Activated T-helper 17 cell treated with anti-CD3 and anti-CD28 coated beads, Interleukin-2, amount 50 U/mL, for 72 hours (primary cell): Measurements from ENCODE around the gene SHISAL2A. TPM values are rescaled to one million over a fixed set of nuclear protein-coding genes. Genes with fewer than 3 reads are reported as not detected.
A peak's percentile ranks its signal among the peaks of the same experiment; 100 is the strongest.

Experiments
- ATAC-seq: fragments of 150-1000 bp; cut with Tn5 transposase; replicated peaks from 2 replicates; pipeline ENCODE4 v1.10.0; 2021; ENCODE audit warnings: mild to moderate bottlenecking, moderate library complexity
- H3K27ac Mint-ChIP-seq: one replicate; pipeline ENCODE4 v1.8.0; 2022; ENCODE audit warnings: mixed read lengths
- H3K27me3 Mint-ChIP-seq: one replicate; pipeline ENCODE4 v1.8.0; 2022; ENCODE audit warnings: mixed read lengths
- H3K36me3 Mint-ChIP-seq: one replicate; pipeline ENCODE4 v1.8.0; 2022; ENCODE audit warnings: low read depth, mild to moderate bottlenecking, mixed read lengths
- H3K4me1 Mint-ChIP-seq: one replicate; pipeline ENCODE4 v1.8.0; 2022; ENCODE audit warnings: mixed read lengths
- H3K4me3 Mint-ChIP-seq: one replicate; pipeline ENCODE4 v1.8.0; 2022; ENCODE audit warnings: mild to moderate bottlenecking, mixed read lengths
- H3K9me3 Mint-ChIP-seq: one replicate; pipeline ENCODE4 v1.8.0; 2022; ENCODE audit warnings: mixed read lengths
- total RNA-seq, 2 donors: library from RNA; stranded (reverse); gene quantifications; one replicate each; pipeline ENCODE4 v1.2.3, GENCODE V29; 2022

SHISAL2A gene
- total RNA-seq: 1 to 10 TPM; 7.1 to 8.9 TPM

- Mint-ChIP-seq H3K4me1 (peaks cover 30% of the 10 kb centered on the region), H3K27ac (peak within 1 kb of the TSS; percentile 86), H3K9me3 (no peaks in the 10 kb centered on the region), H3K36me3 (peaks cover 7% of the 10 kb centered on the region), H3K27me3 (no peaks in the 10 kb centered on the region), H3K4me3 (peak within 1 kb of the TSS; percentile 78)
- ATAC-seq: peak; percentile 33
Measured at GRCh38 chr1:52632732-52633290, at the start of gene SHISAL2A. SHISAL2A (plus strand) TSS chr1:52633168; CDS start chr1:52633494, 326 bp downstream.

DNA sequence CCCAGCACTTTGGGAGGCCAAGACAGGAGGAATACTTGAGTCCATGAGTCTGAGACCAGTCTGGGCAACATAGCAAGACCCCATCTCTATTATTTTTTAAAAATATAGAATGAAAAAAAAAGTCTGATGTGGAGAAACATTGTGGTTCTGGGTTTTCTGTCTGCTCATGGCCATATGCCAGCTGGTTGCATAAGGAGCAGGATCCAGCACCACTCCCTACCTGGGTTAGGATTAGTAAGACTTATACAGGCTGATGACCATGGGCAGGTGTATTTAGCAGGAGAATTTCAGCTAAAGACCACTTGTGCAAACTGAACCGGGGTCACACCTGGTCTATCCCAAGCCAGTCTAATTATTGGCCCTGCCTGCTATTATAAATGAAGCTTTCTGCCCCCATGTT is 47.5 kb upstream of the SHISAL2A start:
- Mint-ChIP-seq H3K27me3 (no peaks in the 10 kb centered on the region), H3K4me3 (no peak overlapping the region), H3K36me3 (no peaks in the 10 kb centered on the region), H3K9me3 (no peaks in the 10 kb centered on the region), H3K27ac (no peak overlapping the region), H3K4me1 (no peaks in the 10 kb centered on the region)
- ATAC-seq: no peak

GRCh38 chr1:52588027-52588426 is 44.9 kb upstream of the SHISAL2A start:
- no peaks in the 10 kb centered on the region for H3K27me3 Mint-ChIP-seq

DNA sequence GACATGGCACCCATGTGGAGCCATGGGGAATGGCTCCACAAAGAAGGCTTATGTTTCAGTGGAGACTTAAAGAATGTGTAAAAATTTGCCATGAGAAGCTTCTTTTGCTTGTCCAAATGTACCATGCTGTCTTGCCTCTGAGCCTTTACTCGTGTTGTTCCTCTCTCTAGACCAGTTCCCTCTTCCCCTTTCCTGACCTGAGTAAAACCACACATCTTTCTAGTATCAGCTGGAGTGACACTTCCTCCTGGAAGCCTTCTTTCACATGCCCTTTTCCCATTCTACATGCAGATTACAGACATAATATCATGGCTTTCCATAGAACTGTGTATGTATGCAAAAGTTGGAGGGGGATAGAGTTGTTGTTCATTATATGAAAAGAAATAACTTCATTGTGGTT is 44.4 kb upstream of the SHISAL2A start:
- ATAC-seq: no peak
- Mint-ChIP-seq H3K27me3 (no peaks in the 10 kb centered on the region), H3K36me3 (no peaks in the 10 kb centered on the region), H3K27ac (no peak overlapping the region), H3K4me1 (no peaks in the 10 kb centered on the region), H3K9me3 (no peaks in the 10 kb centered on the region), H3K4me3 (no peak overlapping the region)

More at GRCh38 chr1:52588027-52588426, 44.9 kb upstream of the SHISAL2A start:
- no peak for ATAC-seq
- Mint-ChIP-seq H3K4me3 (no peak overlapping the region), H3K4me1 (no peaks in the 10 kb centered on the region), H3K9me3 (no peaks in the 10 kb centered on the region), H3K27ac (no peak overlapping the region), H3K36me3 (no peaks in the 10 kb centered on the region)

- Mint-ChIP-seq H3K36me3 (no peaks in the 10 kb centered on the region), H3K27ac (no peak overlapping the region), H3K9me3 (no peaks in the 10 kb centered on the region), H3K4me1 (no peaks in the 10 kb centered on the region), H3K27me3 (no peaks in the 10 kb centered on the region), H3K4me3 (no peak overlapping the region)
- no peak for ATAC-seq
Measured at GRCh38 chr1:52590266-52590665, 42.7 kb upstream of the SHISAL2A start.

DNA sequence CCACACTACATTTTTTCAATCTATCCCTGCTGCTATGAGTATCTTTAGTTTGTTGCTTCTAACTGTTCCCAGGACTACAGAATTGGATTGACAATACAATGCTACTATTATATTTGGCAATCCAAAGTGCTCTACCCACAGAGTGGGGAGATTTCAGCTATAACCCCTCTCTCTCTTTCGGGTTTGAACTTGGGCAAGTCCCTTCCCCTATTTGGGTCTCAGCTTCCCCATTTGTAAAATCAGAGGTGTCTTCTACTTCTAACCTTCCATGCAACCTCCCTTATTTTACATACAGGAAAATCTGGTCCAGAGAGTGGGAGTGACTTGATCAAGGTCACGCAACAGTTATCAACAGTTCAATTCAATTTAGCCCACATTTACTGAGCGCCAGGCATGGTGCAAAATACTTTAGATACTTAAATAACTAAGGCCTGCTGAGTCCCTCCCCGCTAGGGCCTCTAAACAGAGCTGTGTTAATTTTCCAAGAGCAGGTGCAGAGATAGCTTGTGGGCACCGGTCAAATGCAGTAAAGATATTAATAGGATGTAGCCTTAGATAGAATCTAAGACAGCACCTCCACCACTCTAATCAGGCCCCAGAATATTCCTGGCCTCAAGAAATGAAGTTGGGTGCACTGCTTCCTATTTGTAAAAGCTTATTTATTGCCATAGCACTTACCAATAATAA is 40.2 kb upstream of the SHISAL2A start:
- no peak overlapping the region for H3K27ac Mint-ChIP-seq
- ATAC-seq: no peak
- no peaks in the 10 kb centered on the region for H3K36me3 Mint-ChIP-seq
- H3K4me1 Mint-ChIP-seq: no peaks in the 10 kb centered on the region
- no peaks in the 10 kb centered on the region for H3K9me3 Mint-ChIP-seq
- H3K4me3 Mint-ChIP-seq: no peak overlapping the region
- no peaks in the 10 kb centered on the region for H3K27me3 Mint-ChIP-seq

DNA sequence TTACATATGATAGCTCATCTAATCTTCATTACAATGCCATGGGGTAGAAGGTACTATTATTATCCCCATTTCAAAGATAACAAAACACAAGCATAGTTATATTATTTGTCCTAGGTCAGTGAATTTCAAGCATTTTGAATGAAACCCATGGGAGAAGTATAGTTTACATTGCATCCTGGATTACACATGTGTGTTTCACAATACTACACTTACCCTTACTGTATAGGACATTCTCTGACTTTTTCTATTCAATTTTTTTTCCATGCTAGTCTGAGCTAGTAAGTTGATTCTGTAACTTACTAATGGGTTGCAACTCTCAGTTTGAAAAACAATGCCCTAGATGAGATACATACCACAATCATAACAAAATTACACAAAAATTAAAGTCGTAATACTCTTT is 39.5 kb upstream of the SHISAL2A start:
- Mint-ChIP-seq H3K36me3 (no peaks in the 10 kb centered on the region), H3K4me3 (no peak overlapping the region), H3K27me3 (no peaks in the 10 kb centered on the region), H3K4me1 (no peaks in the 10 kb centered on the region), H3K9me3 (no peaks in the 10 kb centered on the region), H3K27ac (no peak overlapping the region)
- no peak for ATAC-seq

- no peak for ATAC-seq
- no peak overlapping the region for H3K27ac Mint-ChIP-seq
- no peaks in the 10 kb centered on the region for H3K4me1 Mint-ChIP-seq
- H3K4me3 Mint-ChIP-seq: no peak overlapping the region
- no peaks in the 10 kb centered on the region for H3K36me3 Mint-ChIP-seq
- H3K27me3 Mint-ChIP-seq: no peaks in the 10 kb centered on the region
- no peaks in the 10 kb centered on the region for H3K9me3 Mint-ChIP-seq
Measured at GRCh38 chr1:52595061-52595460, 37.9 kb upstream of the SHISAL2A start.

DNA sequence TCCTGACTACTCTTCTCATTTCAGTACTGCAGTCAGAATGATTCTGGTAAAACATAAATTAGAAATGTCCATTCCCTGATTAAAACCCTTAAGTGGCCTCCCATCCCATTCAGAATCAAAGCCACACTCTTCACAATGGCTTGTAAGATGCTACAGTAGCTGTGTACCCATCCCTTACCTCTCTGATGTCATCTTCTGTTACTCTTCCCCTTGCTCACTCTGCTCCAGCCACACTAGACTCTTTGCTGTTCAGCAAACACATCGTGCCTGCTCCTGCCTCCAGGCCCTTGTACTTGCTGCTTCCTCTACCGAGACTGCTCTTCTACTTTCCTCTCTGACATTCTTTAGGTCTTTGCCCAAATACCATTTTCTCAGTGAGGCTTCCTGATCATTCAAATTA is 35.1 kb upstream of the SHISAL2A start:
- no peak overlapping the region for H3K4me3 Mint-ChIP-seq
- H3K36me3 Mint-ChIP-seq: no peaks in the 10 kb centered on the region
- H3K9me3 Mint-ChIP-seq: no peaks in the 10 kb centered on the region
- no peaks in the 10 kb centered on the region for H3K27me3 Mint-ChIP-seq
- H3K27ac Mint-ChIP-seq: no peak overlapping the region
- ATAC-seq: no peak
- H3K4me1 Mint-ChIP-seq: peaks cover 6% of the 10 kb centered on the region

DNA sequence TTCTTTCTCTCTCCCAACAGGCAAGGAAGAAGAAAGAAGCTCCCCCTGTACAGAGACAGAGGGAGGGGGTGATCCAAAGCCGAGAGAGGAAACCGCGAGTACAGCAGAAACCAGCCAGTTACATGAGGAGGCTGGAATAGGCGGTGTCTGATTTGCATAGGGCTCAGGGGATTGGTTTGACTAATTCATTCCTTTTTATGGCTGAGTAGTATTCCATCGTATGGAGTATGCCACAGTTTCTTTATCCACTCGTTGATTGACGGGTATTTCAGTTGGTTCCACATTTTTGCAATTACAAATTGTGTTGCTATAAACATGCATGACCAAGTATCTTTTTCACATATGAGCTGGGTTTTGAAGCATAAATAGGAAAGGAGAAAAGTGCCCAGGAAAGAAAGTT is 34.2 kb upstream of the SHISAL2A start:
- Mint-ChIP-seq H3K9me3 (no peaks in the 10 kb centered on the region), H3K4me1 (peaks cover 8% of the 10 kb centered on the region), H3K27me3 (no peaks in the 10 kb centered on the region)

DNA sequence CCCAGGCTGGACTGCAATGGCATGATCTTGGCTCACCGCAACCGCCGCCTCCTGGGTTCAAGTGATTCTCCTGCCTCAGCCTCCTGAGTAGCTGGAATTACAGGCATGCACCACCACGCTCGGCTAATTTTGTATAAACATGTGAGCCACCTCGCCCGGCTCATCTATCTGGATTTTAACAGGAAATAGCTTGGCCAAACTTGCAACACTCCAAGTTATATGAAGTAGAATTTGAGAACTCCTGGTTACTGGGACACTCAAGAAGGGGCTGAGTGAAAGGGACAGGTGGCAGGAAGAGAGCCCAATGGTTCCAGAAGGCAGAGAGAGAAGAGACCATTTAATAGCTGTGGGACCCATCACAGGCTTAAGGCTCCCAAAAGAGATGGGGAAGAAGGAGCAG is 33.7 kb upstream of the SHISAL2A start:
- H3K27me3 Mint-ChIP-seq: no peaks in the 10 kb centered on the region
- no peak for ATAC-seq
- no peaks in the 10 kb centered on the region for H3K9me3 Mint-ChIP-seq
- no peaks in the 10 kb centered on the region for H3K36me3 Mint-ChIP-seq
- peaks cover 13% of the 10 kb centered on the region for H3K4me1 Mint-ChIP-seq
- H3K4me3 Mint-ChIP-seq: no peak overlapping the region
- H3K27ac Mint-ChIP-seq: no peak overlapping the region

More for the DNA sequence above, 34.2 kb upstream of the SHISAL2A start:
- Mint-ChIP-seq H3K27ac (no peak overlapping the region), H3K4me3 (no peak overlapping the region), H3K36me3 (no peaks in the 10 kb centered on the region)
- no peak for ATAC-seq

GRCh38 chr1:52600533-52601179 is 32.3 kb upstream of the SHISAL2A start:
- Mint-ChIP-seq H3K27me3 (no peaks in the 10 kb centered on the region), H3K4me3 (peak overlapping the region; percentile 92), H3K4me1 (peaks cover 16% of the 10 kb centered on the region), H3K36me3 (no peaks in the 10 kb centered on the region), H3K27ac (peak overlapping the region; percentile 98), H3K9me3 (no peaks in the 10 kb centered on the region)
- no peak for ATAC-seq

DNA sequence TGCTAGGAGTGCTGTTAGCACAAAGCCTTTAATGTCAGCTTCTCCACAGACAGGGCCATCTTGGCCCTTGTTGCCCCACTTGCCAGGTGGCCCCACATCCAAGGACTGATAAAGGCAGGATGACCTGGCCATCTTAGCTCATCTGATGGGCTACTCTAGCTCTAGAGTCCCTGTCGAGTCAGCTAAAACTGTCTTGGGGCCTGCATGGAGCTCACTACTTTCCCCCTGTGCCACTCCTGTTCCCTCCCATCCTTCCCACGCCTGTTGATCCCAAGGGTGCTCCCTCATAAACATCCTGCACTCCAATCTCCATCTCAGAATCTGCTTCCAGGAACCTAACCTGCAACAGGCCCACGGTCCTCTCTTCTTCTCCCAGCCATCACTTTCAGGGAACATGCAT is 31.4 kb upstream of the SHISAL2A start:
- H3K9me3 Mint-ChIP-seq: no peaks in the 10 kb centered on the region
- peak overlapping the region; percentile 98 for H3K27ac Mint-ChIP-seq
- H3K4me1 Mint-ChIP-seq: peaks cover 16% of the 10 kb centered on the region
- H3K4me3 Mint-ChIP-seq: peak overlapping the region; percentile 92
- no peaks in the 10 kb centered on the region for H3K27me3 Mint-ChIP-seq
- H3K36me3 Mint-ChIP-seq: peaks cover 5% of the 10 kb centered on the region
- ATAC-seq: no peak

DNA sequence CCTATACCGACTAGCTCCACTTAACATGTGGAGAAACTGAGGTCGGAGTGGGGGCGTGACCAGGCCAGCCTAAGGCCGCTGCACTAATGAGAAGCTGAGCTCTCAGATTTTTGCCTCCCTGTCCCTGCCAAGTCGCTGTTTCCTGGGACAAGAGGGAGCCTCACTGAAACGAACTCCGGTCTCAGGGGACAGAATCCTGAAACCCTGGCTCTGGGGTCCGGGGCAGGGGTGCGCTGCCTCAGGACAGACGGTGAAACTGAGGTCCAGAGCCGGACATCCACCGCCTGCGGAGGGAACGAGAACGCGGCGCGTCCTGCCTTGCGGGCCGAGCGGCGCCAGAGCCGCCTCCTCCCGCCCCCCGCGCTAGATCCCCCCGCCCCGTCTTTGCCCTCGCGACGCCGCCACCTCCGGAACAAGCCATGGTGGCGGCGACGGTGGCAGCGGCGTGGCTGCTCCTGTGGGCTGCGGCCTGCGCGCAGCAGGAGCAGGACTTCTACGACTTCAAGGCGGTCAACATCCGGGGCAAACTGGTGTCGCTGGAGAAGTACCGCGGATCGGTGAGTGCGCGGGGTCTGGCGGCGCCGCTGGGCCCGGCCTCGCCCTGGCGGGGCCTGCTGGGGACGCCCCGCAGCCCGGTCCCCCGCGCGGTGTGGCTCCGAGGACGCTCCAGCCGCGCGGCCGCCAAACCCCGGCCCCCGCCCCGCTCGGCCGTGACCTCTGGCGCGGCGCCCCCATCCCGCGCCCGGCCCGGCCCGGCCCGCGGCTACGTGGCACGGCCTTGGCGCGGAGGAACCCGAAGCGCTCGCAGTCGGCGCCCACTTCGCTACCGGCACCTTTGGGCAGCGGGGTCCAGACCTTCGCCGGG is 30.7 kb upstream of the SHISAL2A start, which contains the start of gene GPX7:
Gene GPX7, plus strand, starts transcription at position 381 of the 865 bp plus-strand sequence. Its CDS starts 39 bp downstream, at position 420.
- Mint-ChIP-seq H3K4me3 (peak within 1 kb of the TSS; percentile 92), H3K9me3 (no peaks in the 10 kb centered on the region), H3K36me3 (peaks cover 12% of the 10 kb centered on the region), H3K27me3 (no peaks in the 10 kb centered on the region), H3K27ac (peak within 1 kb of the TSS; percentile 98), H3K4me1 (peaks cover 16% of the 10 kb centered on the region)
- peak; percentile 75 for ATAC-seq
